HG03378 (cell line): ENCODE measurements around the gene U2AF1L4.

Experiments
- ATAC-seq: cut with Tn5 transposase; IDR thresholded peaks from one replicate; pipeline ENCODE4 v1.9.1; 2021; ENCODE audit warnings: mild to moderate bottlenecking, moderate library complexity; ENCODE audit not compliant: unreplicated experiment

Gene U2AF1L4

GRCh38 chr19:35714601-35715354 lies 30.4 kb downstream of the U2AF1L4 start:
- no peak for ATAC-seq

GRCh38 chr19:35713904-35714495 lies 31.2 kb downstream of the U2AF1L4 start:
- ATAC-seq, result no peak

- ATAC-seq, result no peak
Measured at GRCh38 chr19:35713506-35713850, 31.7 kb downstream of the U2AF1L4 start.

- peak; percentile 18 for ATAC-seq
Measured at GRCh38 chr19:35712567-35713505, 32.4 kb downstream of the U2AF1L4 start.

GRCh38 chr19:35710784-35711723 lies 34.2 kb downstream of the U2AF1L4 start:
- ATAC-seq, result peak; percentile 31

GRCh38 chr19:35708391-35708790 lies 36.8 kb downstream of the U2AF1L4 start:
- ATAC-seq, result no peak

- no peak for ATAC-seq
Measured at GRCh38 chr19:35704218-35704617, 41.0 kb downstream of the U2AF1L4 start, which contains the start of gene ZBTB32. Gene ZBTB32, plus strand, starts transcription at chr19:35704558. Its CDS starts 10,069 bp downstream, at chr19:35714627.

GRCh38 chr19:35703343-35703742 lies 41.9 kb downstream of the U2AF1L4 start:
- ATAC-seq, result no peak

GRCh38 chr19:35702223-35703012 lies 42.8 kb downstream of the U2AF1L4 start:
- ATAC-seq, result peak; percentile 92

- no peak for ATAC-seq
Measured at GRCh38 chr19:35696835-35697234, 48.4 kb downstream of the U2AF1L4 start.

- ATAC-seq, result no peak
Measured at GRCh38 chr19:35695895-35696422, 49.3 kb downstream of the U2AF1L4 start.

- ATAC-seq, result peak; percentile 80
Measured at GRCh38 chr19:35693835-35694599, 51.2 kb downstream of the U2AF1L4 start.

GRCh38 chr19:35693422-35693821 lies 51.8 kb downstream of the U2AF1L4 start:
- no peak for ATAC-seq
